ENCODE results near the gene DCXR.

DCXR gene

DNA sequence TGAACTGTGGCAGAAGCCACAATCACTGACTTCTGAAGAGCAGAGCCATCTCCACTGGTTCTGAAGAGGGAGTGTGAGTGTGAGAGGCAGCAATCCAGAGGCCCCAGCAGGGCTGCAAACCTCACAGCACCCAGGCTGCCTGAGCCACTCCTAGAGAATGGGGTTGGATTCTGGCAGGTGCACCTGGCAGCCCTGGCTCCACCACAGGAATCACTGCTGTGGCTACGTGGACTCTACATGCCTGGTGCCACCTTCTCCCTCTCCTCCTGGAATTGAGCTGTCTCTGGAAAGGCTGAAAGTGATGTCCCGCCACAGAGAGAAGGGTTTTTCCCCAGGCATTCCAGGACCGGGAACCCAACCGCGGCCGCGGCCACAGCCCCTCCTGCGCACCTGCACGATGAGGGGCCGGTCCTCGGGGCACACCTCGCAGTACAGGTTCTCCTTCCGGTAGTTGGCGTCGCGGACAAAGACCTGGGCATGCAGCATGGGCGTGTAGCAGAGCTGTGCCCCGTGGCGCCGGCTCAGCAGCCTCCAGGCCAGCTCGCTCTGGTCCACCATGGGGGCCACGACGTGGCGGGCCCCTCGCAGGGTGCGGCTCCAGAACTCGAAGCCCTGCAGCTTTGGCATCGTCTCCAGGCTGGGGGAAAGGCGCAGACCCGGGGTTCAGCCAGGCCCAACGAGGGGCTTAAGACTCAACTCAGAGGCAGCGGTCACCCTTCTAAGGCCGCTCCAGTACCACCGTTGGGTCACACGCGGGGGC is 27.1 kb upstream of the DCXR start:
- no peak for DNase-seq (ENCODE audit: low read depth, low spot score)
- Histone ChIP-seq H3K36me3 (ENCODE audit: insufficient read depth, low read length) (peaks cover 24% of the 10 kb centered on the region; the same call in 1 of the 2 replicates), H3K9ac (ENCODE audit: insufficient read length) (peak overlapping the region; percentile 96), H3K9me3 (ENCODE audit: low read depth, low read length) (no peaks in the 10 kb centered on the region), H3K27ac (no peak overlapping the region), H3K4me3 (peak overlapping the region; percentile 90)
- TF ChIP-seq EZH2 (IDR thresholded peaks at IDR 0.05) (no peak), POLR2AphosphoS5 (IDR thresholded peaks at IDR 0.05; ENCODE audit: borderline replicate concordance, low read depth, low read length) (no peak), FOXP2 (optimal IDR thresholded peaks at IDR 0.05; ENCODE audit: control extremely low read depth, extremely low read length, insufficient read depth) (no peak)

- Histone ChIP-seq H3K27ac (no peak overlapping the region), H3K4me3 (peak overlapping the region; percentile 90; the same call in 1 of the 2 replicates), H3K36me3 (ENCODE audit: insufficient read depth, low read length) (peaks cover 25% of the 10 kb centered on the region; the same call in 1 of the 2 replicates), H3K9me3 (ENCODE audit: low read depth, low read length) (no peaks in the 10 kb centered on the region), H3K9ac (ENCODE audit: insufficient read length) (peak overlapping the region; percentile 96)
- no peak for TF ChIP-seq FOXP2 (optimal IDR thresholded peaks at IDR 0.05; ENCODE audit: control extremely low read depth, extremely low read length, insufficient read depth)
- TF ChIP-seq EZH2 (IDR thresholded peaks at IDR 0.05) = no peak
- TF ChIP-seq POLR2AphosphoS5 (IDR thresholded peaks at IDR 0.05; ENCODE audit: borderline replicate concordance, low read depth, low read length) = no peak
- no peak for DNase-seq (ENCODE audit: low read depth, low spot score)
These were observed 26.2 kb upstream of the DCXR start for GRCh38 chr17:82063424-82064415.

- peaks cover 28% of the 10 kb centered on the region; the same call in 1 of the 2 replicates for H3K36me3 ChIP-seq (ENCODE audit: insufficient read depth, low read length)
- no peak overlapping the region for H3K27ac ChIP-seq
- no peak overlapping the region for H3K9ac ChIP-seq (ENCODE audit: insufficient read length)
- no peaks in the 10 kb centered on the region for H3K9me3 ChIP-seq (ENCODE audit: low read depth, low read length)
- TF ChIP-seq FOXP2 (optimal IDR thresholded peaks at IDR 0.05; ENCODE audit: control extremely low read depth, extremely low read length, insufficient read depth) (no peak), POLR2AphosphoS5 (IDR thresholded peaks at IDR 0.05; ENCODE audit: borderline replicate concordance, low read depth, low read length) (no peak), EZH2 (IDR thresholded peaks at IDR 0.05) (no peak)
- no peak overlapping the region for H3K4me3 ChIP-seq
- no peak for DNase-seq (ENCODE audit: low read depth, low spot score)
These were observed 25.5 kb upstream of the DCXR start for GRCh38 chr17:82062984-82063368.

GRCh38 chr17:82062076-82062983 is 24.8 kb upstream of the DCXR start:
- Histone ChIP-seq H3K36me3 (ENCODE audit: insufficient read depth, low read length) (peaks cover 32% of the 10 kb centered on the region; the same call in 1 of the 2 replicates), H3K27ac (no peak overlapping the region), H3K4me3 (no peak overlapping the region), H3K9ac (ENCODE audit: insufficient read length) (no peak overlapping the region), H3K9me3 (ENCODE audit: low read depth, low read length) (no peaks in the 10 kb centered on the region)
- TF ChIP-seq FOXP2 (optimal IDR thresholded peaks at IDR 0.05; ENCODE audit: control extremely low read depth, extremely low read length, insufficient read depth) (no peak), POLR2AphosphoS5 (IDR thresholded peaks at IDR 0.05; ENCODE audit: borderline replicate concordance, low read depth, low read length) (no peak), EZH2 (IDR thresholded peaks at IDR 0.05) (no peak)
- no peak for DNase-seq (ENCODE audit: low read depth, low spot score)

GRCh38 chr17:82061047-82061925 is 23.8 kb upstream of the DCXR start:
- Histone ChIP-seq H3K36me3 (ENCODE audit: insufficient read depth, low read length) (peaks cover 41% of the 10 kb centered on the region; the same call in 1 of the 2 replicates), H3K27ac (no peak overlapping the region), H3K4me3 (no peak overlapping the region), H3K9me3 (ENCODE audit: low read depth, low read length) (no peaks in the 10 kb centered on the region), H3K9ac (ENCODE audit: insufficient read length) (no peak overlapping the region)
- no peak for TF ChIP-seq FOXP2 (optimal IDR thresholded peaks at IDR 0.05; ENCODE audit: control extremely low read depth, extremely low read length, insufficient read depth)
- TF ChIP-seq EZH2 (IDR thresholded peaks at IDR 0.05) = no peak
- no peak for TF ChIP-seq POLR2AphosphoS5 (IDR thresholded peaks at IDR 0.05; ENCODE audit: borderline replicate concordance, low read depth, low read length)
- DNase-seq (ENCODE audit: low read depth, low spot score) = no peak

- Histone ChIP-seq H3K36me3 (ENCODE audit: insufficient read depth, low read length) (peaks cover 48% of the 10 kb centered on the region; the same call in 1 of the 2 replicates), H3K27ac (no peak overlapping the region)
These were observed 23.1 kb upstream of the DCXR start for GRCh38 chr17:82060614-82061013.

DNA sequence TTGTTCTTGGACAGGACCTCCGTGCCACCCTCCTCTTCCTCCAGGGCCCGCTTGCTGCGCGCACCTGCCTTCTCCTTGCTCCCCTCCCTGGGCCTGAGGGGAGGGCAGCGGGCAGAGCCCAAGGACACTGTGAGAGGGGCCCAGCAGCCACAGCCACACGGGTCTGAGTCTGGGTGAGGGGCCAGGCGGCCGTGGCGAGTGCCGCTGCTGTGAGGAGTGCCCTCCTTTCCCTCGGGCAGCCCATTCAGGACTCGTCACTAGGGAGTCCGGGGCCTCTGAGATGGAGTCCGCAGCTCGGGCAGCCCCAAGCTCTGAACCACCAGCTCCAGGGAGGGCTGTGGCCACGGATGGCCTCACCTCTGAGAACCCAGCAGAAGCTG is 22.5 kb upstream of the DCXR start:
- no peak overlapping the region for H3K4me3 ChIP-seq
- H3K9ac ChIP-seq (ENCODE audit: insufficient read length) = no peak overlapping the region
- peaks cover 52% of the 10 kb centered on the region; the same call in 1 of the 2 replicates for H3K36me3 ChIP-seq (ENCODE audit: insufficient read depth, low read length)
- H3K9me3 ChIP-seq (ENCODE audit: low read depth, low read length) = no peaks in the 10 kb centered on the region
- no peak overlapping the region for H3K27ac ChIP-seq
- no peak for TF ChIP-seq EZH2 (IDR thresholded peaks at IDR 0.05)
- no peak for TF ChIP-seq FOXP2 (optimal IDR thresholded peaks at IDR 0.05; ENCODE audit: control extremely low read depth, extremely low read length, insufficient read depth)
- no peak for TF ChIP-seq POLR2AphosphoS5 (IDR thresholded peaks at IDR 0.05; ENCODE audit: borderline replicate concordance, low read depth, low read length)
- no peak for DNase-seq (ENCODE audit: low read depth, low spot score)

More at GRCh38 chr17:82060614-82061013, 23.1 kb upstream of the DCXR start:
- TF ChIP-seq EZH2 (IDR thresholded peaks at IDR 0.05) = no peak
- TF ChIP-seq POLR2AphosphoS5 (IDR thresholded peaks at IDR 0.05; ENCODE audit: borderline replicate concordance, low read depth, low read length) = no peak
- no peak for TF ChIP-seq FOXP2 (optimal IDR thresholded peaks at IDR 0.05; ENCODE audit: control extremely low read depth, extremely low read length, insufficient read depth)
- no peaks in the 10 kb centered on the region for H3K9me3 ChIP-seq (ENCODE audit: low read depth, low read length)
- H3K9ac ChIP-seq (ENCODE audit: insufficient read length) = no peak overlapping the region
- DNase-seq (ENCODE audit: low read depth, low spot score) = no peak
- H3K4me3 ChIP-seq = no peak overlapping the region

All from SK-N-MC (cell line).